AG08396 (cell line): ENCODE data around the gene HOXA4.

Experiments
- DNase-seq: peaks from one replicate; pipeline ENCODE4 v3.0.0; 2012; ENCODE audit warnings: low spot score, mixed read lengths

The HOXA4 gene

DNA sequence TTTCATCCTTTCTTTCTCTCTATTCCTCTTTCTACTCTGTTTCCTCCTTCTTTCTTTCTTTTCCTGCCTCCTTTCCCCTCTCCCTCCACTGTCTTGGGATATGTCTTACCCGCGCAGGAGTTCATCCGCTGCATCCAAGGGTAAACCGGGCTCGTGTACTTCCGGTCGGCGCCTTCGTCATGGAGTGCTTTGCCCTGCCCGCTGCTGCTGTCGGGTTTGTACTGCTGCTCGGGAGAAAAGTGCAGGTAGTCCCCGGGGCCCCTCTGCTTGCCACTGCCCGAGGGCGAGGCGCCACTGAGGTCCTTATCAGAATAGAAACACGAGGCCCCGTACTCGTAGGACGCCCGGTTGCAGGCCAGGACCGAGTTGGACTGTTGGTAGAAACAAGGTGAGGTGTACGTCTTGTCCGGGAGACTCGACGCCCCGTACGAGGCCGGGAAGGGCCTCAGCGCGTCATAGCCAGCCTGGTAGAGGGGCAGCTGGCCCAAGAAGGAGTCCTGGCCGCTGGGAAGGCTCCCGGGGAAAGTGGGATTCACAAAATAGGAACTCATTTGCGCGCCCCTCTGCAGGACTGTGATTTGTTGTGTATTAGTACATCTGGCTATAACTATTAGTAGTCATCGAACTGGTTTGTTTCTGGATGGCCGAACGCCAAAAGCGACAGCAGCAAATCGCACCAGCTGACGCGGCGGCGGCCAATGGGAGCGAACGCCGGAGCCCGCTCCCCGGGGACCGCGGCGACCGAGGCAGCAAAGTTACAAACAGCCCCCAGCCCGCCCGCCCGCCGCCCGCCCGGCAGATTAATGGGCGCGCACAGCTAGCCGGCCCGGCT is 16.9 kb upstream of the HOXA4 start, which contains the start of gene HOXA6:
Gene HOXA6 (minus strand): TSS at position 576 of the 832 bp plus-strand sequence. CDS start 25 bp downstream, at position 551.
- DNase-seq: peak; percentile 80

GRCh38 chr7:27146491-27147198 is 16.1 kb upstream of the HOXA4 start:
- DNase-seq: no peak

DNA sequence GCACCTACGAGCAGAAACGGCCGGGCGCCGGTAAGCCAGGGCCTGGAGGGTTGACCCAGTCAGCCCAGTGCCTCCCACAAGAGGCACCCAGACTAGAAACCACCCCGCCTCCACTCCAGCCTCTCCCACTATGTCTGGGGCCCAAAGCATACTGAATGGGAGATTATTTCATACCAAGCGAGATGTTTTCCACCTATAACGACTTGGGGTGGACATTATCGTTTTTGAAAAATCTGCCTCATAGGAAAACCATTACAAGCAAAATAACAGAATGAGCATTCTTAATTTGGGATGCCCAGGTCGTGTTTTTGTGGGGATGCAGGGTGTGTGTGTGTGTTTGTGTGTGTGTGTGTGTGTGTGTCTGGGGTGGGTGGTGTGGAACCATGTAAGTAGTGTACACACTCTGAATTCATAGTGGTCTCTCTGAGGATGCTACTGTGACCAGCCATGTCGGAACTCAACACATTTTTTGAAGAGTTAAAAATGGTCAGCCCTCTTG is 15.4 kb upstream of the HOXA4 start:
- no peak for DNase-seq

- no peak for DNase-seq
These were observed 14.8 kb upstream of the HOXA4 start for GRCh38 chr7:27145165-27145913.

DNA sequence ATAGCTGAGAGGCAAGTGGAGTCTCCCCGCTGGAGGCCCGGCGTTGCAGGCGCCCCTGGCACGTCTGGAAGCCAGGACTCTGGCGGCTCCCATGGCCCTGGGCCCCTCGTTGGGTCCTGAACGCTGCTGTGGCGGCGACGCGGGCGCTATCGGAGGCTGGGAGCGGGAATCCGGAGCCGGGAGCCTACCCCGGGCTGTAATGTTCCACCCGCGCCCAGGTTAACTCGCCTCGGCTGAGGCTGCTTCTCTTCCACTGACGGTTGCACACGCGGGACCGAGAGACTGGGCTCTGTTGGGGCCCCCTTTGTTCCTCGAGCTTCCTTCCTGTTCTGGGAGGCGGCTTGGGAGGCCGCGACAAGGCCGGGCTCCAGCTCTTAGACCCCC is 14.2 kb upstream of the HOXA4 start:
- DNase-seq: no peak

DNA sequence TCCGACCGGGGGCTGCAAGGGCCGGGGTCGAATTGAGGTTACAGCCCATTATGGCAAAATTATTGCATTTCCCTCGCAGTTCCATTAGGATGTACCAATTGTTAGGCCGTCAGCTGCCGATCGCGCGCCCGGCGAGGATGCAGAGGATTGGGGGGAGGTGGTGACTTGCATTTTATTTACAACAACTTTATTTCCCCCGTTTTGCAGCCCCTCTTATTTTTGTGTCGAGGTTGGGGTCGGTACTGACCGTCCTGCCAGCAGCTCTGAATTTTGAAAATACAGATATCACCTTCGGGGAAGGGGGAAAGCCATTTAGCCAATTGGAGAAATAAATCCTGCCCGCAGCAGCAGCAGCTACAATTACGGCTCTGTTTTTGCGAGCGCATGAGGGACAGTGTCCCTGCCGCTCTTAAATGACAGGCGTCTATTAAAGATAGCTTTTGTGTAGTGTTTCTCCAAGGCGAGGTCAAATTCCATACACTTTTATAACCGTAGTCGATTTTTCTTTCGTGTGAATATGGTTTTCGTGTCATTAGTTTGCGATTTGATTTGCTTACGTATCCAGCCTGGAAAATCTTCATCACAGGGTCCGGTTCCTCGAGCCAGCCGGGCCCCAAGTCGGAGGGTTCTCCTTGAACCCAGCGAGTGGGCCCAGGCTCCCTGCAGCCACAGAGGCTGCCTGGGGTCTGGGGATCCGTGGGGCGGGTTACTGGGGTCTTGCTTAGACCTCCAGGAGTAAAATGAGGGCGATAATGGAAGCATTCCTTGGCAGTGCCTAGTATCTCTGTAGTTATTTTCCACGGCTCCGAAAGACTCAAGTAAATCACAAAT is 13.6 kb upstream of the HOXA4 start:
- DNase-seq: no peak

GRCh38 chr7:27143023-27143949 is 12.7 kb upstream of the HOXA4 start, which contains the start of gene HOXA5:
HOXA5 (minus strand) TSS chr7:27143681; CDS start chr7:27143607, 74 bp downstream.
- DNase-seq: peak; percentile 97

GRCh38 chr7:27142580-27143022 is 12.0 kb upstream of the HOXA4 start:
- DNase-seq: no peak

- peak; percentile 67 for DNase-seq
These were observed 11.5 kb upstream of the HOXA4 start for GRCh38 chr7:27141923-27142579.

GRCh38 chr7:27141137-27141922 is 10.8 kb upstream of the HOXA4 start:
- DNase-seq: no peak

DNA sequence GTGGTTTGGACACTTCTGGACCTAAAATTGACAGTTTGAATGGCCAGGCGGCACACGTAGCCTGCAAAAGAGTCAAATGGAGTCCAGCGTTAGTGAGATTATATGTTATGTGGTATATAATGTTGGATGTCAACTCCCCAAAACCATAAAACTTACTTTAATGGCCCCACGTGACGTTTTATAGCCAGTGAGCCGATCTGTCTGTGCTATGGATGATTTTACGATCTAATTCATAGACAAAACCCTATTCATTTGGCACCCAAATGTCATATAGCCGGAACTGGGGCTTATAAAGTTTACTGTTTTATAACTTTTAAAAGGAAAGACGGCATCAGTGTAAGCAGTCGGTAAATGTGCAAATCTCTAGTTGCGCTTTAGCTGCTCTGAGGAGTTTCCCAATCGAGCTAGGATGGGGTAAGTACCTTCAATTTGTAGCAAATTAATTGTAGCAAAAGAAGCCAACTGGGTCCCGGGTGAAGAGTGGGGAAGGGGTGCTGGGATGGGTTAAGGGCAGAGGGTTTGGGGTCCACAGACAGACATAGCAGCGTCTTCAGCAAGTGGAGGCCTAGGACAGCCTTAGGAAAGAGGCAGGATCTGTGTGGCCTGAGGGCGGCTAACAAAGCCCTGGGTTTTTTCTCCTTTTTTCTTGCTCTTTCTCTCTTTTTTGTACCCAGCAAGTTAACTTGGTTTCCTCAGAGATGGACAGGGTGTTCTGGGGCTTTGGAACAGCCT is 9.7 kb upstream of the HOXA4 start:
- DNase-seq: no peak

- no peak for DNase-seq
These were observed 9.0 kb upstream of the HOXA4 start for GRCh38 chr7:27139334-27140125.

DNA sequence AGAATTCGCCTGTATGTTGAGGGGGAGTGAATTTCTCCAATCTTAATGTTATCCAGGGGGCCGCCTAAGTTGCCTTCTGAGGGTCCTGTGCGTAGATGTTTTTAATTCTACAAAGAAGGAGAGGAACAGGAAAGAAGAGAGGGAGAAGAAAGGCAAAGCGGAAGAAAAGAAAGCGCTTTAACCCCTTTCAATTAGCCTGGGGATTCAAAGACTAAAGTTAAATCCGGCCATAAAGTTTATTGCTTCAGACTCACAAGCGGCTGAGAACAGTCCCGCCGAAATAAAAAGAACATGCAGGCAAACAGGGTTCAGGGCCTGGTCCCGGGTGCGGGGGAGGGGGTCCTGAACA is 8.4 kb upstream of the HOXA4 start:
- no peak for DNase-seq

DNA sequence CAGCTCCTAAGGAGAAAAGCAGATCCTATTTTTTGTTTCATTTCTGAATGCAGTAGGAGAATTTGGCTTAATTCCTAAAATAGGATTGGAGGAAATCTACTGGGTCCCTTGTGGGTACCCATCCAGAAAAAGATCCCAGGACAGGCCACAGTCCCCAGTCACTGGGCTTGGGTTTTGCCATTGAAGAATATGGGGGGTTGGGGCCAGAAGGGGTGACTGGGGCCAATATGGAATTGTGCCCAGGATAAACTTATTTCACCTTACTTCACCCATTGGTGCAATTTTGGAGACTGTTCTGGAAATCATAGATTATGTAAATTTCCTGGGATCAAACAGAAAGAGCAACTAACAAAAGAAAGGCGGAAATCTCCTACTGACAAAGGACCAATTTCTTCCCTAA is 7.9 kb upstream of the HOXA4 start:
- no peak for DNase-seq

GRCh38 chr7:27137640-27138315 is 7.2 kb upstream of the HOXA4 start:
- no peak for DNase-seq

- peak; percentile 62 for DNase-seq
These were observed 3.8 kb upstream of the HOXA4 start for GRCh38 chr7:27134392-27134791.
